Measurements from ENCODE around the gene RAB17. TPM values are rescaled to one million over a fixed set of nuclear protein-coding genes. Genes with fewer than 3 reads are reported as not detected.

RAB17 gene
- total and polyA plus RNA-seq, 2 of the 8 experiments (the other 6 are each of a cell fraction or from before 2014, with no cell fraction given) = 42.6 to 83.4 TPM

DNA sequence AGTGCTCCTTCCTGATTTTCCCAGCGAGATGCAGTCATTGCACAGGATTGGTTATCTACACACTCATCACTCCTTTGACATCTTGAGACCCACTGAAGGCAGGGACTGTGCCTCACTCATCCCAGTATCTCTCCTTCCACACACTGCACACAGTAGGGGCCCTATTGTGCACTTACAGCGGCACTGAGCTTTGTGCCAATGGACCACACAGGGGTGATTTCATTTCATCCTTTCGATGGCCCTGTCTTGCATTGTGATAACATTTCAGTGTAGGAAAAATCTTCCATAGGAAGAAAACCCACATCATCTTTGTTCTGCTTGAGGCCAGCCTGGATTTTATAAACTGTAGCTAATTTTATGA lies 25.8 kb upstream of the RAB17 start:
- Histone ChIP-seq H2BK5ac (ENCODE audit: low read depth, low read length) (0 out of 2 replicates have a peak overlapping the region, but pooled peaks have one; percentile 97), H4K20me1 (replicated peaks in 1 of 2; ENCODE audit: control insufficient read depth in 1 of 2, insufficient read depth in 2 of 2, low read length in 2 of 2) (no peaks in the 10 kb centered on the region), H3K79me2 (ENCODE audit: control insufficient read depth in 1 of 2, insufficient read depth in 2 of 2, low read length in 2 of 2) (no peaks in the 10 kb centered on the region), H3K4me2 (ENCODE audit: insufficient read depth in 1 of 2, low read depth in 2 of 2, low read length in 2 of 2) (peak overlapping the region in 1 of 2 experiments; percentile 16; a peak in 1 of 4 replicates), H3K36me3 (ENCODE audit: control insufficient read depth in 2 of 4, insufficient read depth in 4 of 4, low read length in 3 of 4) (no peaks in the 10 kb centered on the region), H3K23ac (ENCODE audit: insufficient read length) (no peak overlapping the region), H3K27me3 (replicated peaks in 1 of 4; ENCODE audit: control insufficient read depth in 3 of 4, extremely low read depth in 1 of 4, insufficient read depth in 3 of 4, low read length in 3 of 4) (no peaks in the 10 kb centered on the region; a peak in 1 of 7 replicates), H4K91ac (replicated peaks; ENCODE audit: insufficient read length, low read length) (peak overlapping the region; percentile 59), H2BK120ac (replicated peaks; ENCODE audit: low read depth, low read length) (no peak overlapping the region), H2BK15ac (ENCODE audit: low read length) (peak overlapping the region; percentile 46; the same call in 1 of the 2 replicates), H3K14ac (ENCODE audit: insufficient read length) (no peak overlapping the region), H3K23me2 (ENCODE audit: low read depth, low read length) (no peaks in the 10 kb centered on the region), H2AFZ (ENCODE audit: low read length) (no peak overlapping the region), H3K9me3 (ENCODE audit: insufficient read depth in 2 of 2, low read depth in 1 of 2, low read length in 1 of 2) (no peaks in the 10 kb centered on the region), H3K4me3 (ENCODE audit: extremely low read depth in 1 of 4, insufficient read depth in 2 of 4, low read depth in 3 of 4, low read length in 4 of 4) (no peak overlapping the region), H2BK12ac (ENCODE audit: low read depth, low read length) (peak overlapping the region; percentile 89; the same call in 1 of the 2 replicates), H4K8ac (ENCODE audit: extremely low read depth, insufficient read depth, low read length) (no peak overlapping the region), H3K79me1 (ENCODE audit: low read depth, low read length) (no peaks in the 10 kb centered on the region), H3K9ac (replicated peaks in 1 of 4; ENCODE audit: extremely low read depth in 1 of 4, low read depth in 3 of 4, low read length in 3 of 4) (no peak overlapping the region), H3K27ac (ENCODE audit: low read depth, low read length) (no peak overlapping the region), H2BK20ac (ENCODE audit: low read length) (peak overlapping the region; percentile 74; the same call in 1 of the 2 replicates), H2AK5ac (ENCODE audit: low read depth, low read length) (peak overlapping the region; percentile 79; the same call in 1 of the 2 replicates), H3K4ac (replicated peaks; ENCODE audit: insufficient read length, low read depth, low read length) (no peak overlapping the region), H3K4me1 (replicated peaks in 1 of 4; ENCODE audit: control insufficient read depth in 3 of 4, insufficient read depth in 4 of 4, low read length in 3 of 4) (peaks cover 9 to 21% (median 17%) of the 10 kb centered on the region in 4 experiments), H4K5ac (ENCODE audit: insufficient read length, low read depth, low read length) (no peak overlapping the region), H3K18ac (ENCODE audit: extremely low read depth, low read length) (no peak overlapping the region), H3K56ac (replicated peaks; ENCODE audit: insufficient read length, low read depth, low read length) (no peak overlapping the region)
- TF ChIP-seq ZNF274 (IDR thresholded peaks at IDR 0.05; ENCODE audit: borderline replicate concordance, extremely low read depth, low read length) (no peak), USF2 (IDR thresholded peaks at IDR 0.05; ENCODE audit: low read length) (no peak), TEAD4 (IDR thresholded peaks at IDR 0.05; ENCODE audit: low read depth, low read length) (no peak), GABPA (IDR thresholded peaks at IDR 0.05; ENCODE audit: borderline replicate concordance, insufficient read depth, low read length) (no peak), CTBP2 (IDR thresholded peaks at IDR 0.05; ENCODE audit: borderline replicate concordance, insufficient read depth, insufficient read length, low read length) (no peak)
- TF ChIP-seq, protein P1, sequence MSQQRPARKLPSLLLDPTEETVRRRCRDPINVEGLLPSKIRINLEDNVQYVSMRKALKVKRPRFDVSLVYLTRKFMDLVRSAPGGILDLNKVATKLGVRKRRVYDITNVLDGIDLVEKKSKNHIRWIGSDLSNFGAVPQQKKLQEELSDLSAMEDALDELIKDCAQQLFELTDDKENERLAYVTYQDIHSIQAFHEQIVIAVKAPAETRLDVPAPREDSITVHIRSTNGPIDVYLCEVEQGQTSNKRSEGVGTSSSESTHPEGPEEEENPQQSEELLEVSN (IDR thresholded peaks at IDR 0.05) = no peak
- DNase-seq (ENCODE audit: low read depth in 1 of 2, low spot score in 2 of 2) = no peak
- ChIA-PET POLR2A (ENCODE audit: partially characterized antibody) (interaction anchor here (0.6 to 6.3 kb wide), 5 partner anchors 10 to 25 kb away, joined by 4 to 51 read pairs (median 25); partner anchors contain the start of genes LRRFIP1 and RAB17), CTCF (ENCODE audit: partially characterized antibody) (interaction anchor here (0.8 to 4.3 kb wide), 6 partner anchors 8 to 56 kb away, joined by 3 to 63 read pairs (median 3); no protein-coding TSS in a partner anchor)
- WGBS, 2 experiments (ENCODE audit: extremely low coverage in 1 of 2, insufficient coverage in 1 of 2, insufficient read length in 1 of 2, insufficient replicate concordance in 2 of 2, low coverage in 1 of 2, low lambda C conversion rate in 2 of 2, missing lambda C conversion rate in 1 of 2) = 87% methylated on average over 3 of the region's 3 CpGs; no CpG with 5 or more reads in 1 of the 2 experiments
- no peak for FAIRE-seq

All from H1 (cell line).